Activated CD8-positive, alpha-beta memory T cell treated with anti-CD3 and anti-CD28 coated beads for 24 hours (primary cell): ENCODE data around the gene DYRK1A.

Source experiments
- DNase-seq: peaks from one replicate; pipeline ENCODE4 v3.0.0-alpha.2; 2020

Gene DYRK1A

DNA sequence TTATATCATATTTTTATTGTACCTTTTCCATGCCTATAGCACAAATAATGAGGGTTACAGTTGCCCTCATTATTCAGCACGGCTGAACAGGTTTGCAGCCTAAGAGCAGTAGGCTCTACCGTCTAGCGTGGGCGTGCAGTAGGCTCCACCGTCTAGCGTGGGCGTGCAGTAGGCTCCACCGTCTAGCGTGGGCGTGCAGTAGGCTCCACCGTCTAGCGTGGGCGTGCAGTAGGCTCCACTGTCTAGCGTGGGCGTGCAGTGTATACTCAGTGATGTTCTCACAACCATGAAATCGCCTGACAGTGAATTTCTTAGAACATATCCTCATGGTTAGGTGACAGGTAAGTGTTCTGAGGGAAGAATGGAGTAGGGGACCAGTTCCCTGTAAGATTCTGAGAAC, 84.9 kb downstream of the DYRK1A start:
- DNase-seq, result no peak

DNA sequence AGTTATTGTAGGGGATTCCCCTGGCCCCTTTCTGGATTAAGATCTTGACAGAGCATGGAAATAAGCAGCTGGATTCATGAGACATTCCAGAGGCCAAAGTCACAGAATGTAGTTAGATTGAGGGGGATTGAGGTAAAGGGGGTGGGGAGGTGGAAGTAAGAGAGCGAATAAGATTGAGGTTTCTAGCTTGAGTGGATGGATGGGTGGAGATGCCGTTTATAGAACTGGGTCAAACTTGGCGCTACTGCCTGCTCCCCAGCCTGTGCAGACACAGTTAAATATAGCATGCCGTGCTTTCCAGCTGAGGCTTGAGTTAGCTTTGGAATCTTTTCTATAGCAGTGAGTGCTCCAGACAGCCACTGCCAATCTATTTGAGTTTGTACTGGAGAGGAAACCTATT, 85.7 kb downstream of the DYRK1A start:
- no peak for DNase-seq

DNA sequence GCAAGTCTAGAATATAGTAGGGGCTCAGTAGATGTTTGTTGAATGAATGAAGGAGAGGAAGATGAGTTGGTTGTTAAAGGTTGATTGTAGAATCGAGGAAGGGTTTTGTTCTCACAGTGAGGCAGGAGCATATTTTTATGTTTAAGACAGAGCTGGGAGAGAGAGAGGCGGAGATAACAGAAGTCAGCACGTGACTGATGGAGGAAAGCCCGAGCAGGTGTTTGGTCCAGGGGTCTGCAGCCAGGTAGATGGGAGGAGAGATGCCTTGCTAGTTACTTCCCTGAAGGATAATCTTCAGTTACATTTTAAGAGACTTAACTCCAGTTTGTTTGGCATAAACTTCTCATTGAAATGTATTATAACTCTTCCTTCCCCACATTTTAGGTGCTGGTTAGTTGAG, 86.8 kb downstream of the DYRK1A start:
- no peak for DNase-seq

DNA sequence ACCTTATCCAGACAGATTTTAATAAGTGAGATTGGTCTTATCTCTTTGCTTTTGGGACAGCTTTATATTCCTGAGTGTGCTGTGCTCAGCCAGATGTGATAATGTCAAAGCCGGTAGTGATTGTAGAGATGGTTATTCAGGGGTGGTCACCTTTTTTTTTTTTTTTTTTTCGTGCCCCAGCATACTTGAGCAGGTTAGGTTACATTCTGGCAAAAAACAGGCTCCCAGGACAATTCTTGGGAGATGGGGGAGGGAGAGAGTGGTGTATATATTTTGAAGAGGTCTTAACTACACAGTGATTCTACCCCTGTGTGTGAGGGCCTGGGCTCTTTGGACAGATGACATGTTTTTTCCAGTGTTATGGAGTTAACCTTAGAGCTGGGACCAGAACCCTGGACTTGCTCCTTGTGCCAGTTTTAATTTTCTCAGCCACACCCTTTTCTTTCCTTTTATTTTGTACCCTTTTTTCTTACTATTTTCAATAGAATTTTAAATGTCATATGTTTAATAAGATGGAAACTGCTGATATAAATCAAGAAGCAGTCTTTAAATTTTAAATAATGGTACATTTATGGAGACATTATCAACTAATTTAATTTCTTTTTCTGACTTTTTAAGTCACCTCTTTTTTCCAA, 88.4 kb downstream of the DYRK1A start:
- no peak for DNase-seq

DNA sequence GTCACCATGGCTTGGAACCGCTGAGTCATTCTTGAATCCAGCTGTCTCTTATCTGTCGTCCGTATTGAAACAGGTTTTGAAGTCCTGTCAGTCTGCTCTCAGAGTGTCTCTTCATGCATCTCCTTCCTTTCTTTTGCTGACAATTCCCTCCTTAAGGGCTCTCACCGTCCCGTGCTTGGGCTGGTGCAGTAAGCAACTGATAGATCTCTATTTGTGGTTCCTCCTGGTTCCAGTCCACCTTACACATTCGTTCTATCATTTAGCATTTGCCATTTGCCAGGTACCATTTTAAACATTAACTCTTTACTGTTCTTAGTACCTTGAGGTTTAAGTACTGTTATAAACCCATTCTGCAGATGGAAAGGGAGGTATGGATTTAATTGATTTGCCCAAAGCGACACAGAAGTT, 88.9 kb downstream of the DYRK1A start:
- DNase-seq, result no peak

DNA sequence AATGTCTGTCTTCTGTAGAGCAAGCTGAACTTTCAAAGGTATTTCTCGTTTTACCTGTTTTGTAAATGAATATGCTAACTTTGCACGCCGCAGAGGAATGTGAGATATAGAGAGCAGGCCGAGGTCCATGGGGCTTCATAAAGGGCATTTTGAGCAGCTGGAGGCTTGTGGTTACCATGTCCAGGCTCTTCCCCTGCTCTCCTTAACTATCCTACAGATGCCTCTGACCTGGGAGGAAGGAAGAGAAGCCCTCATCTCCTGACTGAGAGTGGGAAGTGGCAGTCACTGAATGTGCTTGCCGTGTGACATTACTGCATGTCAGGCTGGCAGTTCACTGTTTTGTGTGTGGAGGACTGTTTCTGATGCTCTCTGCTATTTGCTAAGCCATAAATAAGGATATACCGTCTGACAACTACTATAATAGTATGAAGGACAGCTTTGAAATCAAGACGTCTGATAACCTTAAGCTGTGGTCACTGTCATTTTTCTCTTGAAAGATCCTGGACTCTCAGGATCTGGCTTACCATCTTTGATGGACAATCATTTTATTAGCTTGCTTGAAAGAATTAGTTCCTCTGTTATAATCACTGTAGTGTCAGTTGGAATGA, 92.2 kb downstream of the DYRK1A start:
- DNase-seq, result no peak

DNA sequence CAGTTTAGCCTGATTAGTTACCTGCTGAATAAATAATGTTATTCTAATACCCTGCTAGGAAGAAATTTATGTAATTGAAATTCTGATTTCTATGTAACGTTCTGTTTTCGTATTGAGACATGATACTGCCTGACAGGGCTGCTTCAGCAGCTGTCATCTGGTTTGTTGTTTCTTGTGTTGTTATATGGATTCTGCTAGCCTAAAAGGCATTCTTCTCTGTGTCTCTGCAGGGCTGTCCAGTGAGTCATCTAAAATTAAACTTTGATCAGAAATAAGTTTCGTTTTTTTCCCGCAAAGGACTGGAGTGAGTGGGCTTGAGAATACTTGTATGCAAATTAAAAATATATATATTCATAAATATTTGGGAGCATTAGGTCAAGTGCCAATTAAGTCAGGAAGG, 93.0 kb downstream of the DYRK1A start:
- no peak for DNase-seq

DNA sequence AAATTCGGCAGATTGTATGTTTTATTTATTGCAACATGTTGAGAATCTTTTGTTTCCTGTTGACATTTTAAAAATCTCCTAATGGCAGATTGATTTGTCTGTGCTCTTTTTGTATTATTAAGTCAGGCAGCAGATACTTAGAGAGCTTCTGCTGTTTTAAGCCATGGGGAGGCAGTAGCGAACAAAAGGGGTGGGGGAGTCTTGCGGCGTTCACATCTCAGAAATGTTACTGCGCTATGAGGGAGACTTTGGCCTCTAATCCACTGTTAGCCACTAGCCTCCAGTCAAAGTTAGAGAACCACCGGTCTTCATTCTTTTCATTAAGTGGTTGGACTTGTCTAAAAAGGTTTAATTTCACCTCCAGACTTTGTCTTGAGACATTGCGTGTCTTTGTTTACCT, 93.6 kb downstream of the DYRK1A start:
- DNase-seq, result no peak

DNA sequence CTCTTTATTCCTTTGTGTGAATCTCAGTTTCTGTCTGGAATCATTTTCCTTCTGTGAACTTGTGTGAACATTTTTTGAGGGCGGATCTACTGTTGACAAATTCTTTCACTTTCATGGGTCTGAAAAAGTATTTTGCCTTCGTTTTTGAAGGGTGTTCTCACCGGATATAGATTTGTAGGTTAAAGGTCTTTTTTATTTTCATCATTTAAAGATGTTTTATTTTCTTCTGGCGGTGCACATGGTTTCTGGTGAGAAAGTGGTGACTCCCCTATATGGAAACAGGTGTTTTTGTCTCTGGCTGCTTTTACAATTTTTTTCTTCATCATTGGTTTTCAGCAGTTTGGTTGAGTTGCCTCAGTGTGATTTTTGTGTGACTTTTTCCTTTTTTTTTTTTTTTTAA, 94.9 kb downstream of the DYRK1A start:
- DNase-seq, result no peak

DNA sequence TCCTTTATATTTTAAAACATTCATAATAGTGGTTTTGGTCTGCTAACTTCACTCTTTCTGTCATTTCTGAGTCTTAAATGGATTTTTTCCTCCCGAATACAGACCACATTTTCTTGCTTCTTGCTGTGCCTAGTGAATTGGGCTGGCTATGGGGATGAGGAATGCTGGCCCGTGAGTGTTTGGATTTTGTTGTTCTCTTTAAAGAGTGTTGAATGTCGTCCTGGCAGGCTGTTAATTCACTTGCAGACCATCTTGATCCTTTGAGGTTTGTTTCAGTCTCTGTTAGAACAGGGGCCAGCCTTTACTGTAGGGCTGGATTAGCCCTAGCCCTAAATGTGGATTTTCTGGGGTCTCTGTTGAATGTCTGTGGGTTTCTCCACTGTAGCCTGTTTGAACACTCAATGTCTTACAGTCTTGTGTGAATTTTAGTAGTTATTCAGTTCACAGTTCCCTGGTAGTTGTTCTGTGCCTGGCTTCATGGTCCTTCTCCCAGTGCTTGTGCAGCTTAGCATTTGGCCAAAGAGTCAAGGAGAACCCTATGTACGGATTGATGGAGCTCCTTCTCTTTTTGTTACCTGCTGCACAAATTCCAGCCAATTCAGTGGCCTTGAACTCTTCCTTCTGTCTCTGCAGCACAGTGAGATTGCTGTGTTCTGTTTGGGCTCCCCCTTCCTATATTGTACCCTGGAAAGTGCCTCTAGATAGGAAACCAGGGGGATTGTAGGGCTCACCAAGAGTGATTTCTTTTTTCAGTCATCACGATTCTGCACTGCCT, 95.7 kb downstream of the DYRK1A start:
- DNase-seq, result no peak

DNA sequence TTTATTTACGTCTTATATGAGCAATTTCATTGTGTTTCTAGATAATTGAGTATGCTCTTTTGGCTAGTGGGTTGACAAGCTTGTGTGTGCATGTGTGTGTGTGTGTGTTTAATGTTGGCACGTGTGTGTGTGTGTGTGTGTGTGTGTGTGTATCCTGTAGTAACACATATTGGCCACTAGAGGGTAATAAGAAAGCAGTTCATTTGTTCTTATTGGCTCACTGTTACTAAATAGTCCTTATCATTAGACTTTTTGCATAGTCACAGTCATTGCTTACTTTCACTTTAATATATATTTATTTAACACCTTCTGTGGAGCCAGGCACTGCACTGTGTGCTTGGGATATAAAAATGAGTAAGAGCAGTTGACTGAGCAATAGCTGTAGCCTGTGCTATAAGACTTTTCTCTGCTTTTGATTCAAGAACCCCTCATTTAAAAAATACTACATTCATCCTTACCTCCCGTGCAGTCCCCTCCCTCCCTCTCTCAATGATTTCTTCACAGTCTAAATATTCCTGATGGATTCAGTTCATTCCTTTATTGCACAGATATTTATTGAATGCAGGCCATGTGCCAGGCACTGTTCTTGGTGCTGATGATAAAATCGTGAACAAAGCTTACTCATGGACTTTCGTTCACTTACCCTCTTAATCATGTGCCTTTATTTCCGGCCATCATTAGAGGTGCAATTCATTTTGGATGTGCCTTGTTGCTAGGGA, 96.7 kb downstream of the DYRK1A start:
- DNase-seq, result no peak

DNA sequence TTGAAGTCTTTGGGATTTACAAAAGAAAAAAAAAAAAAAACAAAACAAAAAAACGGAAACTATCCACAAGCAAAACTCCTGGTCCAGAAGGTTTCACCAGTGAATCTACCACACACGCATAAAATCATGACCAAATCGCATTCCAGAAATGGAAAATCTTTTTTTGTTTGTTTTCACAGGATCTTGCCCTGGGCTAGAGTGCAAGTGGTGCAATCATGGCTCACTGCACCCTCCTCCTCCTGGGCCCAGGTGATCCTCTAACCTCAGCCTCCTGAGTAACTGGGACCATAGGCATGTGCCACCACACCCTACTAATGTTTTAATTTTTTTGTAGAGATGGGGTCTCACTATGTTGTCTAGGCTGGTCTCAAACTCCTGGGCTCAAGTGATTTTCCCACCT, 100.5 kb downstream of the DYRK1A start:
- DNase-seq, result no peak

DNA sequence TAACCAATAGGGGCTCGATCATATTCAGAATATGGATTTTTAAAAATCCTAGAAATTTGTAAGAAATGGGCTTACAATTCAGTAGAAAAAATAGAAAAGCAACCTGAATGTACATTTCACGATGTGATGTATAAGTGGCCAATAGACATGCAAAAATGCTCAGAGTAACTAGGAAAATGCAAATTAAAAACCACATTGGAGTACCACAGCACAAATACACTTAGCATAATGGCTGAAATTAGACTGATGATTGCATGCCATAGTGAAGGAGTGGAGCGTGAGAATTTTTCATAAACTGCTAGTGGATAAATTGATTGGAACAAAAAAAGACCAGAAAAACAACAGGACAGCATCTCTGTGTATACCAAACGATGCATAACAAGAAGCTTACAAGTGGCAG, 102.3 kb downstream of the DYRK1A start:
- DNase-seq, result no peak

DNA sequence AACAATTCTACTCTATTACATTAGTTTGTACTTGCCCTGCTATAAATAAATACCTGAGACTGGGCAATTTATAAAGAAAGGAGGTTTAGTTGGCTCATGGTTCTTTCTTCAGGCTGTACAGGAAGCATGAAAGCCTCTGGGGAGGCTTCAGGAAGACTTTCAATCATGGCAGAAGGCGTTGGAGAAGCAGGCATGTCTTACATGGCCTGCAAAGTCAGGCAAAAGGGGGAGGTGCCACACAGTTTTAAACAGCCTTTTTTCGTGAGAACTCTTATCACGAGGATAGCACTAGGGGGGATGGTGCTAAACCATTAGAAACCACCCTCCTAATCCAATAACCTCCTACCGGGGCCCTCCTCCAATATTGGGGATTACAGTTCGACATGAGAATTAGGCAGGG, 102.9 kb downstream of the DYRK1A start:
- no peak for DNase-seq

DNA sequence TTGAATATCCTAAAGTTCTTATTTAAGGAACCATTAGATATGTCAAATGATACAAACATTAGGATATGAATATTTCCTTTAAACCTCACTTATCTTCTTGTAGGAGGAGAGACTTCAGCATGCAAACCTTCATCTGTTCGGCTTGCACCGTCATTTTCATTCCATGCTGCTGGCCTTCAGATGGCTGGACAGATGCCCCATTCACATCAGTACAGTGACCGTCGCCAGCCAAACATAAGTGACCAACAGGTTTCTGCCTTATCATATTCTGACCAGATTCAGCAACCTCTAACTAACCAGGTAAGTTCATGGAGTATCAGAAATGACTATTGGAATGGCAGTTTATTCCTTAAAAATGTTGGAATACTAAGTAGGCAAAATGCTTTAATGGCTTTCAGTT, 106.0 kb downstream of the DYRK1A start:
- DNase-seq, result no peak

DNA sequence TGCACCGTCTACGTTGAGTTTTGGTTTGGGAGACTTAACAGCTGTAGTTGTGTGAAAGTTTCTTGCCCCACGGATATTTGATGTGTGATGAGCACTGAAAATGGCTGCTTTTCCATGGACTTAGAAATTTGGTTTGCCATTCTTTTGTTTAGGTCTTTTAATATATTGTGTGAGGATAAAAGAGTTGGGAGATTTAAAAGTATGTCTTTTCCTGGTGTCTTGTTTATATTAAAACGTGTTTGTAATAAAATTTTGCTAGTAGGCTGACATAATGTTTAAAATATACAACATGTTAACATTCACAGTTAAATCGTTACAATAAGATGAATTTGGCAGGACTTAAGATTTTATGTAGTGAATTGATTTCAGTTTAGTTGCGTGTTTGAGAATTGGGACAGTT, 106.9 kb downstream of the DYRK1A start:
- DNase-seq, result no peak

DNA sequence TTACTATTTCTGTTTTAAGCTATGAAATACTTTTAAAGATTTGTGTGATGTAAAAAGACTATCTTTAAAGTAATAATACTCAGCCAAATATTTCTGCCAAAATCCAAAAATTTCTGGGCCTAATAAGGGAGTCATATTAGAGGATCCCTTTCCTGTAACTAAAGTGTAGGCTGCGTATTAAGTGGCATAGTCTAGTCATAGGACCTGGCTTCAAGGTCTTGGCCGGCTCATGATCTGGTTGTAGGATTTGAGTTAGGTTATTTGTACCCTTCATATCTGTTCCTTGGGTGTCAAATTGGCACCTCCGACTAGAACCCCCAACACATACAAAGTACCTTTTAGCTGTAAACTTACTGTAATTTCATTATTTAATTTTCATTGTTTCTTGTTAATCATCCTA, 107.8 kb downstream of the DYRK1A start:
- DNase-seq, result no peak

DNA sequence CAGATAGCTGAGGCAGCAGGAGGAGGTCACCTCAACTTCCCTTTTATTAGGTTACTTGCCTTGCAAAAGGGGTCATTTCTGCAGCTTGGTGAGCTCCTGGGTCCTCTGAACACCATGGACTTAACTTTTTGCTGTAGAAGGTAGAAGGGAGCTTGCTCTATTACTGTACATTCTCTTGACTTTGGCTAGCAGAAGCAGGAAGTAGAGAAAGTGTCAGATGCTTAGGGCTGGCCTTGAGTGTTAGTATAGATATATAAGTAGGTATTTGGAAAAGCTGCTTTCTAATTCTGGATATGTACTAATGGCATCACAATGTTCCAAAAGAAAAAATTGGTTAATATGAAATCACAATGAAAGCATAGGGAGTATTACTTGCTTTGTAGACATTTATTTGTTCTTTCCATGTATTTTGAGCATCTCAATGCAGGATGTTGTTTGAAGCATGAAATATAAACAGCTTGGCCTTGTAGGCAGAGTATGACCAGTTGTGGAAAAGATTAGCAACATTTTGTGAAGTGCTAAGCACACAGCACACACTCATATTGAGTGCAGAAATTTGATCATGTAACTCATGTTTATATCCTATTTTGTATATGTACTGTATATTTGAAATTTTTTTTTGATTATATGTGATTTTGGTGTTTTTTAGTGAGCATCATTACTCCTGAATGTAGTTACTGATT, 108.8 kb downstream of the DYRK1A start:
- DNase-seq, result no peak

DNA sequence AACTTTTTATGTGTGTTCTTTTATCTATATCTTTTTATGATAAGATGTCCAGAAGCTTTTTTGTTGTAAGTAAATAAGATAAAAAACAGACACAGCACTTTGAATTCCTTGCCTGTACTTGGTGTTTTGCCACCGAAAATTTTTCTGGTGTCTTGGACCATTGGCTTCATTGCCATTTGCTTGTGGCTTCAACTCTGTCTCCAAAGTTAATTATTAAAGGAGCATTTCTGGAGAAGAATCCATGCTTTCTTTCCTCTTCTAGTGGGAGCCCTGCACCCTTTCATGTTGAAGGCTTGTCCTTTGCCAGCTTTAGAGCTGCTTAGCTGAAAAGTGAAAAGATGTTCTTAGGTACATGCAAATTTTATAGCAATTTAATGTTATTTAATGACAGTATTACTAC, 112.2 kb downstream of the DYRK1A start:
- no peak for DNase-seq

DNA sequence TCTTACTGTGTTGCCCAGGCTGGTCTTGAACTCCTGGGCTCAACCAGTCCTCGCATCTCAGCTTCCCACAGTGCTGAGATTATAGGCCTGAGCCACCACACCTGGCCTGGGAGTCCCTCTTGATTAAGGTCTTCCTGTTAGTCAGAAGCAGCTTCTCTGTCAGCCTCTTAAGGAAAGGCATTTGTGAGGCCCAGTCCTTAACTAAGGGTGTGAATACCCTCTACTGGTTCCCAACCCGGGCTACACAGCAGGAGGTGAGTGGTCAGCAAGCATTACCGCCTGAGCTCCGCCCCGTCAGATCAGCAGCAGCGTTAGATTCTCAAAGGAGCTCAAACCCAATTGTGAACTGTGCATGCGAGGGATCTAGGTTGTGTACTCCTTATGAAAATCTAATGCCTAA, 117.2 kb downstream of the DYRK1A start:
- DNase-seq, result no peak

DNA sequence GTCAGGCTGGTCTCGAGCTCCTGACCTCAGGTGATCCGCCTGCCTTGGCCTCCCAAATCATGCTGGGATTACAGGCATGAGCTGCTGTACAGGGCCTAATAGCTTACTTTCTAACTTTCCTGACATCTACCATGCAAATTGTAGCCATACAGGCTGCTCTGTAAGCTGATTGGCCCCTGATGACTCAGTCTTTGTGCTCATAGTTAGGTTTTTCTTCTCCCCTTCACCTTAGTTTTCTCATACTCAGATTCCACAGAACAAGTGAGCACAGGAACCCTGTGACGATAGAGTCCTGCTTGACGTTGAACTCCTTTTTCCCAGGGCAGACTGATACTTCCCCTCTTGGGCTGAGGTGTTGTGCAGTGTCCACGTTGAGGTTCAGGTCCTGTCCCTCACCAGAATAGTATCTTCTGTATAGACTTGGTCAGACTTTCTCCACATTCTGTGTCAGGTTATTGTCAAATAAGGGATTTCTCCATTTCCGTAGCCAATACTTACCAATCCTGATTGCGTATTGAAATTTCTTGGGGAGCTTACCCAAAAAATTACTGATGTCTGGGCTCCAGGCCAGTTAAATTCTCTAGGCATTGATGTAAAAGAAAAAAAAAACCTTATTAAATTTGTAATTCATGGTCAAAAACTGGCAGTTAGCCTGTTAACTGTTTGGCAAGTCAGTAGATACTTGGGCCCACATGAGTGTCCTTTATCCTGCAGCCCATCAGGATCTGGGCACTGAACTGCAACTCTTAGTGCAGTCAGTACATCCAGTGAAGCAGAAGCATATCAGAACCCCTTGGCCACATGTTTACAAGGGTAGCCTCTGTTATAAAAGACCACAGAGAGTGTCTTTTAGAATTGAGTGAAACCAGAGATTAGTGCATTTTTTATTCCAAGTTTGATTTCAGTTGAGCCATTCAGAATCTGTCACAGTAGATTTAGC, 118.2 kb downstream of the DYRK1A start:
- DNase-seq, result no peak

DNA sequence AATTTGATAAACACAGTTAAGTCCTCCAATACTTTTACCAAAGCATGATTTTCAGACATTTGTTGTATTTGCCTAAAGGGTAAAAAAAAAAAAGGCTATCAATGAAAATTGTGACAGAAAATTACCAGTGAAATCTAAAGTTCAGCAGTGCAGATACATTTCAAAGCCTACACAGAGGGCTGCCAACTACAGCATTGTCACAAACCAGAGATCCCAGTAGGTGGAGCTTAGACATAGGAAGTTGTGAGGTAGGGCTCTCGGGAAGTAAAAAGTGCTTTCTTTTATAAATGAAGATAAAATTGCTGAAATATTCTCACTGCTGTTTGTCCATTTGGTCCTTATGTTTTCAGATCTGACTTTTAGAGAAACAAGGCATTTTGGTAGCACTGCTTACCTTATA, 123.0 kb downstream of the DYRK1A start:
- DNase-seq, result no peak
